Ishikawa (cell line): ENCODE results near the gene SLC12A3.

Experiments used
- EGR1 ChIP-seq: IDR thresholded peaks from 2 replicates; pipeline ENCODE4 v1.6.1; 2012
- RAD21 ChIP-seq: IDR thresholded peaks from 2 replicates; pipeline ENCODE4 v1.6.1; 2012; ENCODE audit warnings: low read depth

DNA sequence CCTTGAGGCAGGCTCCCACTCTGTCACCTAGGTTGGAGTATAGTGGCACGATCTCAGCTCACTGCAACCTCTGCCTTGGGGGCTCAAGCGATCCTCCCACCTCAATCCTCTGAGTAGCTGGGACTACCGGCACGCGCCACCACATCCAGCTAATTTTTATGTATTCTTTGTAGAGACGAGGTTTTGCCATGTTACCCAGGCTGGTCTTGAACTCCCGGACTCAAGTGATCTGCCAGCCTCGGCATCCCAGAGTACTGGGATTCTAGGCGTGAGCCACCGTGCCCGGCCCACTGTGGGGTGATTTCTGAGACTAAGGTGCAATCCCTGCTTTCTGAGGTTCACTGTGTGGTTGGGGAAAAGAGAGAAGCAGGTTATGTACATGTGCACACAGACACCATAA is 12.0 kb upstream of the SLC12A3 start:
- no peak for TF ChIP-seq RAD21
- no peak for TF ChIP-seq EGR1
